ENCODE measurements around the gene CKLF.

The CKLF gene

DNA sequence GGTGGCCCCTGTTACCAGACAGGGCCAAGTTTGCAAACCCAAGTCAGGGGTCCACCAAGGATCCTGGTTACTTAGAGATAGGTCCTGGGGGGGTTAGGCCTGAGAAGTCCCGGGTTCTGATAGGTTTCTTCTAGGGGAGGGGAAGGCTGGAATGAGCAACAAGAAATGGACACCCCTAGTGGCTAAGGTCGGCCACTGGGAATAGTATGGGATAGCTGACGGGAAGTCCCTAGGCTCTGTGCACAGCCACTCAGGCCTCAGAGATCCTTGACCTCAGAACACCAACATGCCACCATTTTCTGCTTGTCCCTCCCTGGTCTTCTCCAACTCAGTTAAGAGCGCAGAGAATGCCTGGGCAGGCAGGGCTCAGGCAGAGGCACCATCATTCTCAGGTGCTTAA, 15.9 kb upstream of the CKLF start:
- no peak for DNase-seq (ENCODE audit: low spot score)
- ChIA-PET CTCF (interaction anchor here (0.9 kb wide), 1 partner anchor 129 kb away, joined by 6 read pairs; no protein-coding TSS in a partner anchor), POLR2A (ENCODE audit: low non-redundant PET) (no interaction called here)
- no peak overlapping the region for H3K27ac ChIP-seq
- TF ChIP-seq, protein P1, sequence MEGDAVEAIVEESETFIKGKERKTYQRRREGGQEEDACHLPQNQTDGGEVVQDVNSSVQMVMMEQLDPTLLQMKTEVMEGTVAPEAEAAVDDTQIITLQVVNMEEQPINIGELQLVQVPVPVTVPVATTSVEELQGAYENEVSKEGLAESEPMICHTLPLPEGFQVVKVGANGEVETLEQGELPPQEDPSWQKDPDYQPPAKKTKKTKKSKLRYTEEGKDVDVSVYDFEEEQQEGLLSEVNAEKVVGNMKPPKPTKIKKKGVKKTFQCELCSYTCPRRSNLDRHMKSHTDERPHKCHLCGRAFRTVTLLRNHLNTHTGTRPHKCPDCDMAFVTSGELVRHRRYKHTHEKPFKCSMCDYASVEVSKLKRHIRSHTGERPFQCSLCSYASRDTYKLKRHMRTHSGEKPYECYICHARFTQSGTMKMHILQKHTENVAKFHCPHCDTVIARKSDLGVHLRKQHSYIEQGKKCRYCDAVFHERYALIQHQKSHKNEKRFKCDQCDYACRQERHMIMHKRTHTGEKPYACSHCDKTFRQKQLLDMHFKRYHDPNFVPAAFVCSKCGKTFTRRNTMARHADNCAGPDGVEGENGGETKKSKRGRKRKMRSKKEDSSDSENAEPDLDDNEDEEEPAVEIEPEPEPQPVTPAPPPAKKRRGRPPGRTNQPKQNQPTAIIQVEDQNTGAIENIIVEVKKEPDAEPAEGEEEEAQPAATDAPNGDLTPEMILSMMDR (conservative IDR thresholded peaks at IDR 0.05; ENCODE audit: low read depth), result no peak

DNA sequence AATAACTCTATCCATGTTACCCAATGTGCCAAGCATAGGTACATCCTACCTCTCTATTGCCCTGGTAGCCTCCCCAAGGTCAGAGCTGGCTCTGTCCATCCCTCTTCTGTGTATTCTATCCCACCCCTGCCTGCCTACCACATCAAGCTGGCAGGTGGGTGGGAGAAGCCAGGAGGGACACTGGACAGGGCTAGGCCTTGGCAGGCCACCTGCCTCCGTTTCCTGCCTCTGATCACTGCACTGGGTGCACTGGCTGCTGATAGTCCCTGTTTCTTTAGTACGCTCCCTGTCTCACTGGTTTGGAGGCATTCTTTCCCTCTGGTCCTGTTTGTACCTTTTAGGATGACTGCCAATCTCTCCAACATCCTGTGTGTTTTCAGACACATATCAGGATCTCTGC, 15.1 kb upstream of the CKLF start:
- POLR2A ChIA-PET (ENCODE audit: low non-redundant PET), result no interaction called here
- TF ChIP-seq, protein P1 (conservative IDR thresholded peaks at IDR 0.05; ENCODE audit: low read depth), result no peak
- DNase-seq (ENCODE audit: low spot score), result no peak
- H3K27ac ChIP-seq, result no peak overlapping the region
- CTCF ChIA-PET, result no interaction called here

DNA sequence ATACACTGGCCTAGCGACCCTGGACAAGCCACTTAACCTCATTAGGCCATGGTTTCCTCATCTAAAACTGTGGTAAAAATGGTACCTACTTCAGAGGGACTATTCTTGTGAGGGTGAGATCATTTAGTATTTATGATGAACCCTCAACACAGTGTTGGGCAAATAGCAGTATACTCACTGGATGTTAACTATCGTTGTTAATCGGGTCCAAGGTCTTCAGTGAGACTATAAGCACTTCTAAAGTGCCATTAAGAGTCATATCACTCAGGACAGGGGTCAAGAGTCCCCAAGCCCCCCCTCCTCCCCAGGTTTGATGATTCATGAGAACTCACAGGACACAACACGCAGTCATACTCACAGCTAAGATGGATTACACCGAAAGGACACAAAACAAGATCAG, 13.5 kb upstream of the CKLF start:
- POLR2A ChIA-PET (ENCODE audit: low non-redundant PET), result no interaction called here
- no peak for DNase-seq (ENCODE audit: low spot score)
- TF ChIP-seq, protein P1 (conservative IDR thresholded peaks at IDR 0.05; ENCODE audit: low read depth), result no peak
- CTCF ChIA-PET, result no interaction called here
- H3K27ac ChIP-seq, result no peak overlapping the region

DNA sequence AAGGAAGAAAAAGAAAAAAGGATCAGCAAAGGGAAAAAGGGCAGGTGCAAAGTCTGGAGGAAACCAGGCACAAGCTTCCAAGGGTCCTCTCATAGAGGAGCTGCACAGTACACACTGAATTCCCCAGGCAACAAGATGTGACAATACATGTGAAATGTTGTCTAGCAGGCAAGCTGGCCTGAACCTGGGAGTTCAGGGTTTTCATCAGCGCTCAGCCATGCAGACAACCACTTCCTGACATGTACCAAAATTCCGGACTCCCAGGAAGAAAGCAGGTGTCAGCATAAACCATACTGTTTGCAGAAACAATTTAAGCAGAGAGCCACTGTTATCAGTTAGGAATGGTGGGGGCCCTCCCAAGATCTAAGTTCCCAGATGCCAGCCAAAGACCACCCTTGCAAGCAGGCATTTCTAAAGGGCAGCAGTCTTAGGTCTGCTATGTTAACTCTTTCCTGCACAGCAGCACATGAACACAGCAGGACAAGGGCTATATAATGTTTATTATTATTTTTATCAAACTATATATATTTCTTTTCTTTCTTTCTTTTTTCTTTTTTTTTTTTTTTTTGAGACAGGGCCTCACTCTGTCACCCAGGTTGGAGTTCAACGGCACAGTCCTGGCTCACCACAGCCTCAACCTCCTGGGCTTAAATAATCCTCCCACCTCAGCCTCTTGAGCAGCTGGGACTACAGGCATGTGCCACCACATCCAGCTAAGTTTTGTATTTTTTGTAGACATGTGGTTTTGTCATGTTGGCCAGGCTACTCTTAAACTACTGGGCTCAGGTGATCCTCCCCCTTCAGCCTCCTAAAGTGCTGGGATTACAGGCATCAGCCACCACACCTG, 12.5 kb upstream of the CKLF start:
- H3K27ac ChIP-seq, result no peak overlapping the region

DNA sequence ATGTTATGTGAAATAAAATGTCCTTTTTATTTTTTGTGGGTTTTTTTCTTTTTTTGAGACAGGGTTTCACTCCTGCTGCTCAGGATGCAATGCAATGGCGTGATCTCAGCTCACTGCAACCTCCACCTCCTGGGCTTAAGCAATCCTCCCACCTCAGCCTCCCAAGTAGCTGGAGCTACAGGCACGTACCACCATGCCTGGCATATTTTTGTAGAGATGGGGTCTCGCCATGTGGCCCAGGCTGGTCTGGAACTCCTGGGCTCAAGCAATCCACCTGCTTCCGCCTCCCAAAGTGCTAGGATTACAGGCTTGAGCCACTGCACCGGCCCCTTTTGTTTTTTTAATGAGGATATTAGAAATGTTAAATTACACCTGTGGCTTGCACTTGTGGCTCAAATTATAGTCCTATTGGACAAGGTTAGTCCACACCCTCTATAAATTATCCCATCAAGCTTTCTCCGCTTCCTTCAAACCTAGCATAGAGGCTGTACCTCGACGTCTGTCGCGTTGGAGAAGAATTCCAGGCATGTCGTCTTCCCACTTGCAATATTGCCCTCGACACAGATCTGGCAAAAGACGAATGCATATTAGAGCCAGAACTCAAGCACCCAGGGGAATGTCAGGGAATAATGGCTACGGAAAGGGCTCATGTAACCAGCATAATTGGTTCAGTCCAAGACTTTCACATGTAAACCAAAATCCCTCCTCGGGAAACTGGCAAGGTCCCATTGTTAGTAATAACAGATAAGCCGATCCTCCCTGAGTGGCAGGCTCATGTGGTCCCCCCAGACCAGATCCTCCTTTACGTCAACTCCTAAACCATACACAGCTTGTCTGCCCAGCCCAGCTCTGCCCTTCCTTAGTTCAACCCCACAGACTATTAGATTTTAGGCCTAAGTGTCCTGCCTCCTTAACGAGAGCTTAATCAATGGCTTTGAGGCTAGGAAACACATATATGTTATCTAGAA, 10.7 kb upstream of the CKLF start:
- CTCF ChIA-PET, result no interaction called here
- no peak overlapping the region for H3K27ac ChIP-seq
- TF ChIP-seq, protein P1 (conservative IDR thresholded peaks at IDR 0.05; ENCODE audit: low read depth), result no peak
- DNase-seq (ENCODE audit: low spot score), result no peak
- POLR2A ChIA-PET (ENCODE audit: low non-redundant PET), result no interaction called here

More for the DNA sequence above, 12.5 kb upstream of the CKLF start:
- POLR2A ChIA-PET (ENCODE audit: low non-redundant PET), result no interaction called here
- no peak for DNase-seq (ENCODE audit: low spot score)
- TF ChIP-seq, protein P1 (conservative IDR thresholded peaks at IDR 0.05; ENCODE audit: low read depth), result no peak
- CTCF ChIA-PET, result interaction anchor here (0.6 kb wide), 2 partner anchors 24 to 188 kb away, joined by 4 read pairs; no protein-coding TSS in a partner anchor

DNA sequence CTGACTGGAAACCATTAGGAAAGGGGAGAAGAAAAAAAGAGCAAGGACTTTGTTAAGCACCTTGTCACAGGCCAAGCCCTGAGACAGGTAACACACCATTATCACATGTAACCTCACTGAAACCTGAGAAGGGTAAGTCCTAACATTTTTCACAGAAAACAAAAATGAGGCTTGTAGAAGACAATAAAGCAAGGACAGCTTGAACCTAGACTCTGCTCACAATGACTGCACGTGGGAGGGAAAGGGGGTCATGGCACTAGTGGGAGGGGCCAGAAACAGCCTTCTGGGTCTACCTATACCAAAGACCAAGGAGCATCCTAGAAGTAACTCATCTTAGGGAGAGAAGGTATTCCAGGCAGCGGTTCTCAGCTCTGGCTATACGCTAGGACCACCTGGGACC, 10.0 kb upstream of the CKLF start:
- ChIA-PET POLR2A (ENCODE audit: low non-redundant PET) (no interaction called here), CTCF (interaction anchor here (0.7 kb wide), 1 partner anchor 616 kb away, joined by 3 read pairs; no protein-coding TSS in a partner anchor)
- no peak overlapping the region for H3K27ac ChIP-seq
- DNase-seq (ENCODE audit: low spot score), result no peak
- TF ChIP-seq, protein P1 (conservative IDR thresholded peaks at IDR 0.05; ENCODE audit: low read depth), result no peak

Measured in RWPE1 (cell line).